ENCODE data around the gene TSC22D1. TPM values are rescaled to one million over a fixed set of nuclear protein-coding genes. Genes with fewer than 3 reads are reported as not detected.

TSC22D1 gene
- total RNA-seq, 2 experiments from 2014 or later: 14.6 to 27.7 TPM

DNA sequence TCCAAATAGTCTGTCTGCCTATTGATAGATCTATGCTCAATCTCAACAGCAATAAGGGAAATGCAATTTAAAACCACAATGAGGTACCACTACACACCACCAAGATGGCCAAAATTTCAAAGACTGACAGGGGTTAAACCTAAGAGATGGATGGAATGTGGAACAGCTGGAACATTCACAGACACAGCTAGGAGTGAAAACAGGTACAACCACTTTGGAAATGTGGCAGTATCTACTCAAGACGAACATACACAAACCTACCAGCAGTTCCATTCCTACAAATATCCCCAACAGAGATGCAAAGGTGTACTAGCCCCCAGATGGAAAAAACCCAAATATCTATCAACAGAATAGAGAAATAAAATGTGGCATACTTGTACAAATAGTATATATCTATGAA is 86.4 kb downstream of the TSC22D1 start:
- Histone ChIP-seq H3K9me3 (ENCODE audit: low read length) (no peaks in the 10 kb centered on the region), H3K4me3 (ENCODE audit: low read depth, low read length, poor library complexity, severe bottlenecking) (no peak overlapping the region), H3K4me2 (ENCODE audit: low read length) (no peak overlapping the region), H4K20me1 (ENCODE audit: insufficient read depth, low read length) (peaks cover 3% of the 10 kb centered on the region; the same call in 1 of the 2 replicates), H3K36me3 (ENCODE audit: insufficient read depth, low read length) (no peaks in the 10 kb centered on the region), H2AFZ (ENCODE audit: low read length) (no peak overlapping the region), H3K9me2 (ENCODE audit: insufficient read depth, low read length) (no peaks in the 10 kb centered on the region; the same call in 1 of the 2 replicates), H3K79me2 (ENCODE audit: insufficient read depth, low read depth, low read length) (no peaks in the 10 kb centered on the region), H3K4me1 (ENCODE audit: insufficient read depth, low read length, poor library complexity, severe bottlenecking) (peaks cover 3% of the 10 kb centered on the region), H3K27ac (ENCODE audit: low read depth, low read length, poor library complexity, severe bottlenecking) (no peak overlapping the region)
- CTCF ChIA-PET (ENCODE audit: unreplicated experiment): no interaction called here
- BruUV-seq (replicated peaks): no TSS peak
- TF ChIP-seq EZH2phosphoT487 (IDR thresholded peaks at IDR 0.05; ENCODE audit: borderline replicate concordance, low read depth, low read length) (no peak), CTCF (conservative IDR thresholded peaks at IDR 0.05; ENCODE audit: low read length) (no peak)
- POLR2A ChIA-PET: interaction anchor here (0.5 to 0.8 kb wide), 3 partner anchors 14 to 23 kb away, joined by 4 to 6 read pairs (median 4); no protein-coding TSS in a partner anchor
- DNase-seq (ENCODE audit: low spot score): no peak
- intact Hi-C loops (cut with micrococcal nuclease; ENCODE audit: unreplicated experiment): no loop called here

DNA sequence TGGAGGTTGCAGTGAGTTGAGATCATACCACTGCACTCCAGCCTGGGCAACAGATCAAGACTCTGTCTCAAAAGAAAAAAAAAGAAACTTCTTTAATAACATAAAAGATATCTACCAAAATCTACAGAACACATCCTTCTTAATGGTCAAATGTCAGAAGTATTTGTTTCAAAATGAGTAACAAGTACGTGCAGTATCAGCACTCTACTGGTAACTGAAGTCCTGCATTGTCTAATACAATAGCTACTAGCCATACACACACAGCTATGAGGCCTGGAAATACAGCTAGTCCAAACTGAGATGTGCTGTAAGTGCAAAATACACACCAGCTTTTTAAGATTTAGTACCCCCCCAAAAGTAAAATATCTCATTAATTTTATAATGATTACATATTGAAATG is 88.1 kb downstream of the TSC22D1 start:
- Histone ChIP-seq H3K4me1 (ENCODE audit: insufficient read depth, low read length, poor library complexity, severe bottlenecking) (peaks cover 5% of the 10 kb centered on the region), H3K9me2 (ENCODE audit: insufficient read depth, low read length) (no peaks in the 10 kb centered on the region), H2AFZ (ENCODE audit: low read length) (no peak overlapping the region), H3K4me3 (ENCODE audit: low read depth, low read length, poor library complexity, severe bottlenecking) (no peak overlapping the region), H3K79me2 (ENCODE audit: insufficient read depth, low read depth, low read length) (no peaks in the 10 kb centered on the region), H4K20me1 (ENCODE audit: insufficient read depth, low read length) (peaks cover 3% of the 10 kb centered on the region; the same call in 1 of the 2 replicates), H3K9me3 (ENCODE audit: low read length) (no peaks in the 10 kb centered on the region), H3K4me2 (ENCODE audit: low read length) (no peak overlapping the region), H3K36me3 (ENCODE audit: insufficient read depth, low read length) (no peaks in the 10 kb centered on the region), H3K27ac (ENCODE audit: low read depth, low read length, poor library complexity, severe bottlenecking) (no peak overlapping the region)
- BruUV-seq (replicated peaks): no TSS peak
- TF ChIP-seq EZH2phosphoT487 (IDR thresholded peaks at IDR 0.05; ENCODE audit: borderline replicate concordance, low read depth, low read length) (no peak), CTCF (conservative IDR thresholded peaks at IDR 0.05; ENCODE audit: low read length) (no peak)
- CTCF ChIA-PET (ENCODE audit: unreplicated experiment): no interaction called here
- no peak for DNase-seq (ENCODE audit: low spot score)
- intact Hi-C loops (cut with micrococcal nuclease; ENCODE audit: unreplicated experiment): no loop called here
- POLR2A ChIA-PET: interaction anchor here (0.6 to 1.0 kb wide), 3 partner anchors 23 to 1569 kb away, joined by 3 to 6 read pairs (median 5); no protein-coding TSS in a partner anchor

GRCh38 chr13:44484562-44485138 is 91.5 kb downstream of the TSC22D1 start:
- POLR2A ChIA-PET: interaction anchor here (0.7 to 1.1 kb wide), 2 partner anchors 306 to 573 kb away, joined by 3 read pairs; no protein-coding TSS in a partner anchor
- H2AFZ ChIP-seq (ENCODE audit: low read length): no peak overlapping the region

More at GRCh38 chr13:44484562-44485138, 91.5 kb downstream of the TSC22D1 start:
- Histone ChIP-seq H3K9me3 (ENCODE audit: low read length) (no peaks in the 10 kb centered on the region), H3K27ac (ENCODE audit: low read depth, low read length, poor library complexity, severe bottlenecking) (no peak overlapping the region), H3K4me3 (ENCODE audit: low read depth, low read length, poor library complexity, severe bottlenecking) (no peak overlapping the region), H3K79me2 (ENCODE audit: insufficient read depth, low read depth, low read length) (no peaks in the 10 kb centered on the region), H3K36me3 (ENCODE audit: insufficient read depth, low read length) (no peaks in the 10 kb centered on the region), H4K20me1 (ENCODE audit: insufficient read depth, low read length) (peaks cover 3% of the 10 kb centered on the region; the same call in 1 of the 2 replicates), H3K4me2 (ENCODE audit: low read length) (peak overlapping the region; percentile 32; the same call in 1 of the 2 replicates), H3K9me2 (ENCODE audit: insufficient read depth, low read length) (no peaks in the 10 kb centered on the region), H3K4me1 (ENCODE audit: insufficient read depth, low read length, poor library complexity, severe bottlenecking) (peaks cover 5% of the 10 kb centered on the region)
- CTCF ChIA-PET (ENCODE audit: unreplicated experiment): interaction anchor here (0.5 kb wide), 1 partner anchor 49 kb away, joined by 27 read pairs; no protein-coding TSS in a partner anchor
- no peak for DNase-seq (ENCODE audit: low spot score)
- TF ChIP-seq CTCF (conservative IDR thresholded peaks at IDR 0.05; ENCODE audit: low read length): no peak
- TF ChIP-seq EZH2phosphoT487 (IDR thresholded peaks at IDR 0.05; ENCODE audit: borderline replicate concordance, low read depth, low read length): no peak
- intact Hi-C loops (cut with micrococcal nuclease; ENCODE audit: unreplicated experiment): loop anchor here (5.0 kb wide), 2 partner anchors 93 to 488 kb away; partner anchors contain the start of gene TSC22D1
- no TSS peak for BruUV-seq (replicated peaks)
